Dedifferentiated amniotic fluid mesenchymal stem cell (primary cell): ENCODE data around the gene FBXL15.
"Not testable (repeated sequence)": the region's sequence is repeated elsewhere in the genome, so short reads cannot be mapped to it uniquely, and the experiment has no call there.

Source experiments
- DNase-seq: peaks from one replicate; pipeline ENCODE4 v3.0.0-alpha.2; 2016; ENCODE audit errors: extremely low spot score

Gene FBXL15

DNA sequence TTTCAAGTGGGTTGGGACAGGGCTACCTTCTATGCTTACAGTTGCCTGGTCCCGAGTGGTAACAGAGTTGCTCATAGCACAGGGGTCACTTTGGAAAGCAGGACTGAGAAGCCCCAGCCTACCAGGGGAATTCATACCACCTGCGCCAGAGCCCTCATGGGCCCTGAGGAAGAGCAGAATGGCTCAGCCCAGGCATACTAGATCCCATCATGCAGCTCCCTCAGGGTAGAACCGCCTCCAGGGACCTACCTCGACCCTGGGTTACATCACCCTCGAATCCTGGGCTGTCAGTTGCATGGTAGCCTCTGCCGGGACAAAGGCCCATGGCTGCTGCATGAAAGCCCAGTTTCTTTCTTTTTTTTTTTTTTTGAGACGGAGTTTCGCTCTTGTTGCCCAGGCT, 8.8 kb downstream of the FBXL15 start:
- no peak for DNase-seq

DNA sequence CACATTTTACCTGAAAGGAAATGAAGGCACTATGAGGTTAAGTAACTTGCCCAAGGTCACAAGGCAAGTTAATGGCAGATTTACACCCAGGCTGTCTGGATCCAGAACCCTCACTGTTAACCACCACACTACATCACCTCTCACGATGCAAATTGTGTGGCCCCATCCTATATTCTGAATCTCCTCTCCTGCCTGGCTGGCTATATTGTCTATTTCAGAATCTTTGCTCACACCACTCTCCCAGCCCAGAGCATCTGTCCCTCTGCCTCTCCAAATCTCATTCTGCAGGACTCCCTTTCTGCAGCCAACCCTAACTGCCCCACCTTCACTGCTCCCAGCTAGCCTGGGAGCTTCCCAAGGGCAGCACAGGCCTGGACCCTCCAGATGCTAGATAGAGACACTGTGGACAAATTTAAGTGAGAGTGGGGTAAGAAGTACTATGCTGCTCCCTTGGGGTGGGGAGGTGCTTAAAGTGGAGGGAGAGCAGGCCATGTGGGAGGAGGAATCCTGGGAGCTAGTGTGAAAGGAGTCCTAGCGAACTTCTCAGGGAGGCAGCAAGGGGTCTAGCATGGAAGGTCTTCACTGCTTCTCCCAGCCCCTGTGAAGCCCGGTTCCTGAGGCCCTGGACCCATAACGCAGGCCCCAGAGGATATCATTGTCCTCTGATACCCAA, 11.0 kb downstream of the FBXL15 start:
- no peak for DNase-seq

DNA sequence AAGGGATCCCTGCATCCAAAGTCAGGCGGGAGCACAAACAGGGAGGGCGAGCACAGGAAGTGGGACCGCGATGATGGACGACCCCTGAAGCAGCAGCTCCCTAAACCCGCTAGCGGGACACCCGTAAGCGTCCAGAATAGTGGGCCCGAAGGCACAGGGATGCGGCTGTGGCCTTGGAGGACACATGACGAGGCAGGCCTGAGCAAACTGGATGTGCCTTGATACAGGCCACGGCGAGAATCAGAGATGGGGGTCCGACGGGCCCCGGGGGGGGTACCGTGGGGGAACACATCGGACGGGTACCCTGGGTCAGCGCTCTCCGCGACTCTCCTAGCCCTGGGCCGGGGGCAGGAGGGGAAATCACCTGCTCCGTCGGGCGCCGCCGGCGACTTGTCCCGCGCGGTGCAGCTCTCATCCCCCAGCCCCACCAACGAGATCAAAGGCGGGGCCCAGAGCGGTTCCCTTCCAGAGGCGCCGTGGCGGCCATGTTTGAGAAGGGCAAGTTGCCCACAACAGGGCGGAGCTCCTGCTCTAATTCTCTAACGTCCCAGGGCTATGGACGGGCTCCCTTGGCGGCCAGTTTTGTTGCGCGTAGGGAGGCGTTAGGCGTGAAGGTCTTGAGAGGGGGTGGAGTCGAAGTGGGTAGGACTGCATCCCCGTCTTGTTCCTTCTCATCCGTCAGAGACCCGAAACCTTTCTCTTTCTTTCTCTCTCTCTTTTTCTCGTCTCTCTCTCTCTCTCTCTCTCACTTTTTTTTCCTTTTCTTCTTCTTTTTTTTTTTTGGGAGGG, 11.7 kb downstream of the FBXL15 start, which contains the start of gene CUEDC2:
Gene CUEDC2, minus strand, starts transcription at position 413 of the 789 bp plus-strand sequence. CDS start 7,386 bp downstream, outside the sequence.
- peak; percentile 96 for DNase-seq

DNA sequence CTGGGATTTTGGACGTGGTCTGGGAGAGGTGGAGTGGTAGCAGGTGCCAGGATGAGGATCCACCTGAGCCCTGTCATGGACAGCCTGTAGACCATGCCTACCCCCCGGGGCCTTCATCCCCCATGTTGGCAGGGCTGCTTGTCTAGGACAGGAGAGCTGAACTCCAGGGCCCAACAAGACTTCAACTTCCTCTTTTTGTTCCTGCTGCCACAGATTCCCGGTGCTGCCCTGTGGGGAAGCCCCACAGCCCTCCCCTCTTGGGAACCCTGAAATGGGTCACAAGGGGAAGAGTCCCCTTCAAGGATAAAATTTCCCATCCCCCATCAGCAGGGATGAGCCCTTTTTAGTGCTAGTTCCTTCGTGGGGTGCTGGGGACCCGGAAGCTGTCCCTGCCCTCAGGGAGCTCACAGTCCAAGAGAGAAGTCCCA, 13.0 kb downstream of the FBXL15 start:
- DNase-seq = no peak

DNA sequence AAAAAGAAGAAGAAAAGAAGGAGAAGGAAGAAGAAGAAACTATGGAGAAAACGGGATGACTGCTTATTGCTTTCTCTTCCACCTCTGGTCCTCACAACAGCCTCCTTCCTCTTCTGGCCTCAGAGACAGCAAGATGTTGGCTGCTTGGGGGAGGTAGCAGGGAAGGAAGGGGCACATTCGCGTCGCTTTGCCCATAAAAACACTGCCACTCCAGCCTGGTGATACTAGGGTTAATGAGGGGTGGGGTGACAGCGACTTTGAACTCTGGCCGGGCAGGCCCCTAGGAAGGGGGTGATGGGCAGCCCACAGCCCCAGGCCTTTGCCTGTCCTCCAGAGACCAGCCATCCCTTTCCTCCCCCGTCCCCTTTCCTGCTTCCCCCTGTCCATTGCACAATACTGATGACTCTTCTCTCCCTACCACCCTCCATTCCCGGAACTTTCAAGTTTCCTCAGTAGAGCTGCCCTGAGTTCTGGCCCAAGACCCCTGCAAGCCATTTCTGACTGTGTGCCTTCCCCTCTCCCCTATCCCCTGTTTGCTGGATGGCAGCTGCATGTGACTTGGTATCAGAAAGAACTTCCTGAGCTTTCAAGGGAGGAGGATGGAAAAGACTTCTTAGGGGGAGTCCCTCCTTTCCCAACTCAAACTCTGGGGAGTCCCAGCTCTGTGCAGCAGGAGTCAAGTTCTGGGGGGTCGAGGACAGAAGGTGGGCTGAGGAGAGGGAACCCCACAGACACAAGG, 13.9 kb downstream of the FBXL15 start:
- no peak for DNase-seq

DNA sequence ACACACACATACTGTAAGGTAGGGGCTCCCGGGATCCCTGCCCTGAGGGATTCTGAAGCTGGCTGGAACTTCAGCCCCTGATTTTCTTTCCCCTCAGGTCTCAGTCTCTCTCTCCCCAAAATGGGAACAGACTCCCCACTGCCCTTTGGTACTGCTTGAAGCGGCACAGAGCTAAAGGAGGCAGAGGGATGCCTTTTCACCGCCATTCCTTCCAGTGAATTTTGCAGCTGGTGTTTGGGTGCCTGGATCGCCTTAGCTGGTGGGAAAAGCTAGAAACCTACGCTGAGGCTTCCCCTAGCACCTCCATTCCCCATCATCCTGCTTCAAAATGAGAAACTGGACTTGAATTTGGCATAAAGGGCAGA, 14.5 kb downstream of the FBXL15 start:
- DNase-seq = no peak

DNA sequence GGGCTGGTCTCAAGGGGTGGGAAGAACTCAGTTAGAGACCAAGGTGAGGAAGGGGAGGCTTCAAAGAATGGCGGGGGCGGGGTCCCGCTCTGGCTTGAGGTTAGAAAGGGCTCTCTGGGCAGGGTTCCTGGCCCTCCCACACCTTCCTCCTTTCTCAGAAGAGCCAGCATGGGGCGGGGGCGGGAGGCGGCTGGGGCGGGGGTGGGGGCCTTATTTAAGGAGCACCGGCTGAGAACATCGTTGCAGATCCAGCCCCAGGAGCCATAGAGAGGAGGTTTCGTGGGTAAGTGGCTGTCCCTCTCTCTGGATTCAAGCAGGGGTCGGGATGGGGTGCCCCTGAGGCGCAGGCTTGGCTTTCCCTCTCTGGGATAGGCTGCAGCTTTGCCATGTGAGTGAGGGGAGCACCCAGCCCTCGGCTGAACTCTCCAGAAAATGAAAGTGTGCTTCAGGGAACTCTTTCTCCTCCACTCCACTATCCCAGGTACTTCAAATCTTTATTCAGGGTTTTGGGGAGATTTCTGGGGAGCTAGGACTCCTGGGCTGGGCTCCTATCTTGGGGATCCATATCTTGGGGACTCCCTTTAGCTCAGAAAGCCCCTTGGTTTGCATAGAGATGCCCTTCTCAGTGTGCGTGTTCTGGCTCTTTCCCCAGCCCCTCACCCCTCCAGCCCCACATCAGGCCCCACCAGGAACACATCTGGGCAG, 15.0 kb downstream of the FBXL15 start:
- DNase-seq = no peak

DNA sequence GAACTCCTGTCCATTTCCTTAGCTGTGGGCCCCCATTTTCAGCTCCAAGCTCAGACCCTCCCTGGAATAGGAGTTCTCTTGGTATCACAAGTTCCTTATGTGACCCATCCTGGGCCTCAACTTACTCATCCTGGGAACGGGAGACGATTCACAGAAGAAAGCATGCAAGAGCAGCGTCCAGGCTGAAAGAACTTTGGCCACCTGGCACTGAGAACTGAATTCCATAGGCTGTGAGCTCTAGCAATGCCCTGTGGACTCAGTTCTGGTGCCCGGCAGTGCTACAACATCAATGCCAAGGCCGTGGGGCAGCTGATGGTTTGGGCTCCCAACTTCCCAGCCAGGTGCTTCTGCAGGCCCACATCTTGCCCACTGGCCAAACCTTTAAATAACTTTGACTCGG, 15.7 kb downstream of the FBXL15 start:
- DNase-seq = no peak

DNA sequence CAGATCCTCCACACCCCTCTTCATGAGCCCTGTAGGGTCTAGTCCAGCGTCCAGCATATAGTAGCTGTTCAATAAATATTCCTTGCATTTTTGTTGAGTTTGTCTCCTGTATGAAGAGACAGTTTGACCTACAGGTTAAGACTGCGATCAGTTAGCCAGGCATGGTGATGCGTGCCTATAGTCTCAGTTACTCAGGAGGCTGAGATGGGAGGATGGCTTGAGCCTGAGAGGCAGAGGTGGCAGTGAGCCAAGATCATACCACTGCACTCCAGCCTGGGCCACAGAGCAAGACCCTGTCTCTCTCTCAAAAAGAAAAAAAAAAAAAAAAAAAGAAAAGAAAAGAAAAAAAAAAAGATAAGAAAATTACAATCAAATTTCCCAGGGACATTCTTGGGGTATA, 16.9 kb downstream of the FBXL15 start:
- DNase-seq = no peak

DNA sequence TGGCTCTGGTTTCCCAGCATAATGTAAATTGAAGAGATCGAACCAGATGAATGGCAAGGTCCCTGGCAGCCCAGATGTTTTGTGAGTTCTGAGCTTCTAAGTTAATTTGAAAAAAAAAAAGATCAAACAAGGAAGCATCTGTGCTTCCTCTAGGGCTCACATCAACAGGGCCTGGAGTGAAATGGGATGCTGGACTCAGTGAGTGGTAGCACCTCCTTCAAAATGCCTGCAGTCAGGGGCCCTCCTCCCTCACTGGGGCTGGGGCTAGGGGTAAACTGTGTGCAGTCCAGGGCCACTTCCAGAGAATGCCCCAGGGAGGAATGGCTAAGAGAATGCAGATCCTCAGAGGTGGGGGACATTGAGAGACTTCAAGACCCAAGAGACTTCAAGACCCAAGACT, 17.7 kb downstream of the FBXL15 start:
- no peak for DNase-seq

DNA sequence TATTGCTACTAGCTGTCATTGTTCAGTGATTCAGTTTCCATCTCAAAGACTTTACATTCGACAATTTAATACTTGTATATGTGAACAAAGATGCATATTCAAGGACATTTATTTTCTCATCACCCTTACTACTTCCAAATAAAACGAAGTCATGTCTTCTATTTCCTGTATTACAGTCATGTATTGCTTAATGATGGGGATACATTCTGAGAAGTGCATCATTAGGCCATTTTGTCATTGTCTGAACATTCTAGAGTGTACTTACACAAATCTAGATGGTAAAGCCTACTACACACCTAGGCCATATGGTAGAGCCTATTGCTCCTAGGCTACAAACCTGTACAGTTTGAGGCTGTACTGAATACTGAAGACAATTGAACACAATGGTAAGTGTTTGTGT, 24.2 kb downstream of the FBXL15 start:
- DNase-seq = no peak

DNA sequence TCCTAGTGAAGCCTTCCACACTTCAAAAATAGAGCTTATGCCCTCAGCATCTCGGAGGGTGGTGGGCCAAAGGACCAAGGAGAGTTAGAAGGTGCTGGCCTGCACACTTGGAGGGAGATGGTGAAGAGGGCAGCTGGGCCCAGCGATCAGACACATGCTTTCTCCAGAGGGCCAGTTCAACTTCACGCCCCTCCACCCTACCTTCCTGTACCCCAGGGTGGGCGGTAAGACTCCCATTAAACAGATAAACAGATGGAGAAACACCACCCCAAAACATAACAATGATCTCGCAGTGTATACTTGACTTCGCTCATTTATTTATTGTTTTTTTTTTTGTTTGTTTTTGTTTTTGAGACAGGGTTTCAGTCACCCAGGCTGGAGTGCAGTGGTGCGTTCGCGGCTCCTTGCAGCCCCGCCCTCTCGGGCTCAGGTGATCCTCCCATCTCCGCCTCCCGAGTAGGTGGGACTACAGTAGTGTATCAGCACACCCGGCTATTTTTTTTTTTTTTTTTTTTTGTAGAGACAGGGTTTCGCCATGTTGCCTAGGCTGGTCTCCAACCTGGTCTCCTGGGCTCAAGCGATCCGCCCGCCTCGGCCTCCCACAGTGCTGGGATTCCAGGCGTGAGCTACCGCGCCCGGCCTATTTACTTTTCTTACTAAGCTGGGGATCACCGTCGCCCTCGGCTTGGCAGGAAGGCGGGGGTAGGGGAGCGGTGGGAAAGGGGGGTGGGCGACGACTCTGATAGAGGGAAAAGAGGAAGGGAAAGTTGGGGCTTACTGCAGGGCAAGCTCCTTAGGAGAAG, 28.9 kb downstream of the FBXL15 start:
- no peak for DNase-seq

DNA sequence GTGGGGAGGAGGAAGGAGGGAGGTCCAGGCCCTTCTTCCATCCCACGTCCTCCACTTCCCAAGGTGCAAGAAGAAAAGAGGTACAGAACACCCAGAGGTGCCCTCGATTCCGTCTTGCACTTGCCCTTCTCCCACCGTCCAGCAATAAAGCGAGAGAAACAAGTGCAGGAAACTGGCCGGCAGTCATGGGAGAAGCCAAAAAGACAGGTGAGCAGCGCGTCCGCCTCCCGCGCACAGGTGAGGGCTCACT, 29.4 kb downstream of the FBXL15 start:
- no peak for DNase-seq

DNA sequence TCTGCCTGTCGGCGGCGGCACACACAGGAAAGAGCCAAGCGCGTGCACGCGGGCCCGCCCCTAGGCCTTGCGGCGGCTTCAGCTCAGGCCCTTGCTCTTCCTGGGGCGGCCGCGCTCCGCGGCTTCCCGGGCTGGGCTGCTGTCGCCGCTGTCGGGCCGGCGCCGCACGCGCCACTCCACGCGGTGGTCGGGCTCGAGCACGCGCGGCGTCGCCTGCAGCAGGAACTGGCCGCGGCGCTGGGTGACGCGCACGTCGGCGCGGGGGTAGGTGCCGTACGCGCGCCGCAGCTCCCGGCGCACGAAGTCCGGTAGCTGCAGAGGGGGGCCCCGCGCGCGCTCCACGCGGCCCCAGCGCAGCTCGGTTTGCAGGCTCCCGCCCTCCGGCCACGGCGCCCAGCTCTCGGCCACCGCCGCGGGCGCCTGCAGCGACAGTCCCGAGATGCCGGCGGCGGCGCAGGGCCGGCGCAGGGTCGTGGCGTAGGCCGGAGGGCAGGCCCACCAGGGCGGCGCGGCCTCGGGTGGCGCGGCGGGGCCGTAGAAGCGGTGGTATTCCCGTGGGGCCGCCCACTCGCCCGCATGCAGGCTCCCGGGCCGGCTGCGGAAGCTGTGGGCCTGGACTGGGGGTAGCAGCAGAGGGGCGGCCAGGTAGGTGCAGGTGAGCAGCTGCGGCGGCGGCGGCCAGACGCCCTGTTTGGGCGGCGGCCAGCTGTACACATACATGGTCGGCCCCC, 29.9 kb downstream of the FBXL15 start:
- DNase-seq = peak; percentile 32

DNA sequence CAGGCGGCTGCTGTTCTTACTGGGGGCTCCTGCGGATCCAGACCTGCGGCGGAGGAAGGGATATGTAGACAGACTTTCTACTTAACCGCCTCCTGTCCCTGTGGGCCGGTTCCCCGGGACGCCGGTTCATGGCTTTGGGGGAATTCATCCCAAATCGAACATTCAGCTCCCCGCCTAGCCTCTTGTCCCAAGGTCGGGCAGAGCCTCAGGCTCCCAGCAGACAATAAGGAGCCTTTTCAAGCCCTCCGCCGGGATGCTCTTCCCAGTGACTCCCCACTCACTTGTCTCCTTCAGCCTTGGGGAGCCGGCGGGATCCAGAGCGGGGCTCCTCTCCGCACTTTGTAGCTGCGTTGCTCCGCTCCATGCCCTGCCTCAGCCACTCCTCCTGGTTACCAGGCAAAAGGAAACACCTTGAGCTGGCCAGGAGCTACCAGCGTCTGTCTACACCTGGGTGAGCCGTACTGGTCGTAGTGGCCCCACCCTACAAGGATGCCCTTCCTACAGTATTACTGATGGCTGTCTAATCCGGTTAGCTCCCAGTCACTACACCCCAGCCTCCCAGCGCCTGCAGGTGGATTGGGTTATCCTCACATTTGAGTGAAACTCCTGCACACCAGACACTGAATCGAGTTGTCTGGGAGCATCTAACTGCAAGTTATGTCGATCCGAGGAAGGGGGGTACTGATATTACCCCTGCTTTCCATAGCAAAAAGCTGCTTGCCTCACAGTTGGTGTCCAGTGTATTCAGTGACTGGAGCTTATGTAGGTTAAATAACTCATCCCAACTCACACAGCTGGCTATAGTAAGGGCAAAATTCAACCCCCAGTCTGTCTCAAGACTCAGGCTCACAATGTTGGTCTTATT, 30.7 kb downstream of the FBXL15 start, which contains the start of gene C10orf95:
Gene C10orf95, minus strand, starts transcription at position 439 of the 865 bp plus-strand sequence. CDS start 450 bp downstream, outside the sequence.
- no peak for DNase-seq

DNA sequence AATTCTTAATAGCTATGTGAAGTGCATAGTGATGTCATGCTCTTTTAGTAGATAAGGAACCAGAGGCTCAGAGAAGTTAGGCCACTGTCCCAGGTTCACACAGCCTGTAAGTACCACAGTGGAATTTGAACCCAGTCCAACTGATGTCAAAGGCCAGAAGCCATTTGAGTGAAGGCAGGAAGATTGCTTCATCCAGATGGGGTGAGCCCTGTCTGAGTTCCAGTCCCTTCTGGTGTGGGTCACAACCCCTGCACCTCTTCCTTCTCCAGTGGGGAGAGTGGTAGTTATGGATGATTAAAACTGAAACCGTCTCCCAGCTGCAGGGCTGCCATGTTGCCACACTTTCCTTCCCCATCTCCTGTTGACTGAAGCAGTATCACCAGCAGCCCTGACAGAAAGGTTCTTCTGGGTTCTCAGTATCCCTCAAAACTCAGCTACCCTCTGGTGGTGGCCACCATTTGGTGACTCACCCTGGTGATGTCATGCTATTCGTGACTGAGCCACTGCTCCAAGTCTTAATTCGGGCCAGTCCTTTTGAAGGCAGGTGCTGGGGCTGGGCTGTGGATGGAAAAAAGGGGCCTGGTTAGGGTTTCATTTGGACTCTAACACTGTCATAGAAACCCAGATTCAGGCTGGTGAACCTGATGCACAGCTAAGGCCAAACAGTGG, 32.2 kb downstream of the FBXL15 start:
- peak; percentile 52 for DNase-seq

DNA sequence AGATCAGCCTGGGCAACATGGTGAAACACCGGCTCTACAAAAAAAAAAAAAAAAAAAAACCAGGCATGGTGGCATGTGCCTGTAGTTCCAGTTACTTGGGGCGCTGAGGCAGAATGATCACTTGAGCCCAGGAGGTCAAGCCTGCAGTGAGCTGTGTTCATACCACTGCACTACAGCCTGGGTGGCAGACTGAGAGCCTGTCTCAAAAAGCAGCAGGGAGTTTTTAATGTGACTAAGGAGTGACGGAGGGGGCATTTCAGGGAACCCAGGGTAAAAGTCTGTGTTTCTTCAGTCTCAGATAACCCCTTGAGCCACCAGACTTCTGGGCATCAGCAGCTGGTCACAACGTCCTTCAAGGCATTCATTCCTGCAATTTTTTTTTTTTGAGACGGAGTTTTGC, 32.9 kb downstream of the FBXL15 start:
- no peak for DNase-seq

DNA sequence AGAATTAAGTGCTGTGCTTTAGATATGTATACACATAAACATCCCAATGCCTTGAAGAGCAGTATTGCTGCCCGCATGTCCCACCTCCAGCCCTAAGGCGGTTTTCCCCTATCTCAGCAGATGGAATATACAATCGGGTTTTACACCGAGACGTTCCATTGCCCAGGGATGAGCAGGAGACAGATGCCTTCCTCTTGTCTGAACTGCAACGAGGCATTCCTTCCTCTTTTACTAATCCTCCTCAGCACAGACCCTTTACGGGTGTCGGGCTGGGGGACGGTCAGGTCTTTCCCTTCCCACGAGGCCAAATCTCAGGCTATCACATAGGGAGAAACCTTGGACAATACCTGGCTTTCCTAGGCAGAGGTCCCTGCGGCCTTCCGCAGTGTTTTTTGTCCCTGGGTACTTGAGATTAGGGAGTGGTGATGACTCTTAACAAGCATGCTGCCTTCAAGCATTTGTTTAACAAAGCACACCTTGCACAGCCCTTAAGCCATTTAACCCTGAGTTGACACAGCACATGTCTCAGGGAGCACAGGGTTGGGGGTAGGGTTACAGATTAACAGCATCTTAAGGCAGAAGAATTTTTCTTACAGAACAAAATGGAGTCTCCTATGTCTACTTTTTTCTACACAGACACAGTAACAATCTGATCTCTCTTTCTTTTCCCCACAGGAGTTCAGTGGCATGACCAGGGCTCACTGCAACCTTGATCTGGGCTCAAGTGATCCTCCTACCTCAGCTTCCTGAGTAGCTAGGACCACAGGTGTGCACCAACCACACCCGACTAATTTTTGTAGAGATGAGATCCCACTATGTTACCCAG, 34.2 kb downstream of the FBXL15 start:
- not testable (repeated sequence) for DNase-seq
